ENCODE results near the gene NOTCH1.

- no peak for TF ChIP-seq CTCF (IDR thresholded peaks at IDR 0.05; ENCODE audit: low read depth, low read length)
- TF ChIP-seq EZH2phosphoT487 (IDR thresholded peaks at IDR 0.05; ENCODE audit: low read depth): no peak
Measured at GRCh38 chr9:136484153-136485048, 61.4 kb downstream of the NOTCH1 start.
